NCI-H146 treated with DMSO at 0.1 percent for 48 hours (cell line): ENCODE measurements around the gene NAGLU.
A peak's percentile ranks its signal among the peaks of the same experiment; 100 is the strongest.

ENCODE experiments used
- DNase-seq: peaks from one replicate; lab custom pipeline; 2025; ENCODE audit not compliant: unreplicated experiment; lab: John Stamatoyannopoulos, UW

The NAGLU gene

GRCh38 chr17:42563143-42563509 lies 27.1 kb downstream of the NAGLU start:
- no peak for DNase-seq

DNA sequence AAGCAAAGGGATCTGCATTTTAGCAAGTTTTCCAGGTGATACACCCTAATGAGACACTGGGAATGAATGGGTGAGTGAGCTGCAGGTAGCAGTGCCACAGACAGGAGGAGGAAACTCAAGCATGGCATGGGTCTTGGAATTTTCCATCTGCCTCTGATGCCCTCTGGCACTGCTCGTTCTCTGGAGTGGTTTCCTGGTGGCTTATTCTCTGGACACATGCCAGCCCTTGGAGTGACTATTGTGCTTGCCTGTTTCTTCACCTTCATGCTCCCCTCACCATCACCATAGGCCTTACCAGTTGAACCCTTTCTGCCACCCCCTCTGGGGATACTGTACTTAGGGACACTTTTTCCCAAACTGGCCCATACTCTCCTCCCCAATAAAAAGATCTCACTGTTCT lies 27.5 kb downstream of the NAGLU start:
- no peak for DNase-seq

- no peak for DNase-seq
Observed at GRCh38 chr17:42563950-42564349, 27.9 kb downstream of the NAGLU start.

- DNase-seq = no peak
Observed at GRCh38 chr17:42564815-42565522, 28.9 kb downstream of the NAGLU start.

- DNase-seq = no peak
Observed at GRCh38 chr17:42565523-42566214, 29.6 kb downstream of the NAGLU start.

- DNase-seq = no peak
Observed at GRCh38 chr17:42566215-42566882, 30.3 kb downstream of the NAGLU start.

DNA sequence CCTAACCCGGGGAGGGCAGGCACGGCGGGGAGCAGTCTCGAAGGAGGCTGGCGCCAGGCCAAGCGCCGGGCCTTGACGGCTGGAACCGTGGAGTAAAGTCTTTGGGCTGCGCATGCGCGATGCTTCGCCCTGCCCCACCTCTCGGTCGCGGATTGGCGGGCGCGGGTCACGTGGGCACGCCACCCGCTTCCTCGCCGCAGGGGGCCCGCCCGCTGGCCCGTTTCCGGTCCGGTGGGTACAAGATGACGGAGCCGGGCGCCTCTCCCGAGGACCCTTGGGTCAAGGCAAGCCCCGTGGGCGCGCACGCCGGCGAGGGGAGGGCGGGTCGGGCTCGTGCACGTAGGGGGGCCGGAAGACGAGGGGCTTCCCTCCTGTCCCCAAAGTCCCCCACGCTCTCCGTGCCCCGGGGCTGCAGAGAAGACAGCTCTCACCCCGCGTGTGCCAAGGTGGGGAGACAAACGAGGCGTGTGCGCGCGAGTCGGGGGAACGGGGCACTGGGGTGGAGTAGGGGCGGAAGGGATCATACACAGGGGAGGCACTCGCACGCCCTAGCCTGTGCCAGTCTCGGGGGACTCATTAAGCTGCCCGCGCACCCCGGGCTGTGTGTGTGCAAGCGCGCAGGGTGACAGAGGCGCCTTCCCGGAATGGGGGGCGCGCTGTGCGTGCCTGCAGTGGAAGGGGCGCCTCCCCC lies 31.0 kb downstream of the NAGLU start, which contains the start of gene MLX:
TSS of gene MLX (plus strand) at position 218 of the 691 bp plus-strand sequence. CDS start at position 243, 25 bp downstream.
- peak; percentile 69 for DNase-seq

DNA sequence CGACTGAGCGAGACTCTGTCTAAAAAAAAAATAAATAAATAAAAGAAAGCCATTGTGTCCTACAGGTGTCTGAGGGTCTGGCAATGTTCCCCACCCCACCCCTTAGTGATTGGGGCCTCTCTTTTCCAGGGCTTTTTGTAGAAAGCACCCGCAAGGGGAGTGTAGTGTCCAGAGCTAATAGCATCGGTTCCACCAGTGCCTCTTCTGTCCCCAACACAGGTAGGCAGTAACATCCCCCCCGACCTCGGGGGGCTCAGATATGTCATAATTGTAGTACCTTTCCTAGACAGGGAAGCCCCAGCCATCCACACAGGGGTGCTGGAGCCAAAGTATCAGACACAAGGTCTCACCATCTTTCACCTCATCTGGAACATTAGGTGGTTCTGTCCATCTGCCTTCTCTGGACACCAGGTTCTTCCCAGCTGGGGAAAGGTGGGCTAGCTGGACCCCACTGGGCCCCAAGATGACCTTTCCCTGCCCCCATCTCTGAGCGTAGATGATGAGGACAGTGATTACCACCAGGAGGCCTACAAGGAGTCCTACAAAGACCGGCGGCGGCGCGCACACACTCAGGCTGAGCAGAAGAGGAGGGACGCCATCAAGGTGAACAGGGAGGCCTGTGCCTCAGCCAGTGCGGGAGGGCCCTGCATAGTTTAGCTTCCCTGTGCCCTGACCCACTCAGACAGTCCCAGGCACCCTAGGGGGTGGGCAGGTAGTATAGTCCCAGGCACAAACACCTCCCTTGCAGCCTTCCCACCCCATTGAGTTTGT lies 32.5 kb downstream of the NAGLU start:
- DNase-seq = no peak

DNA sequence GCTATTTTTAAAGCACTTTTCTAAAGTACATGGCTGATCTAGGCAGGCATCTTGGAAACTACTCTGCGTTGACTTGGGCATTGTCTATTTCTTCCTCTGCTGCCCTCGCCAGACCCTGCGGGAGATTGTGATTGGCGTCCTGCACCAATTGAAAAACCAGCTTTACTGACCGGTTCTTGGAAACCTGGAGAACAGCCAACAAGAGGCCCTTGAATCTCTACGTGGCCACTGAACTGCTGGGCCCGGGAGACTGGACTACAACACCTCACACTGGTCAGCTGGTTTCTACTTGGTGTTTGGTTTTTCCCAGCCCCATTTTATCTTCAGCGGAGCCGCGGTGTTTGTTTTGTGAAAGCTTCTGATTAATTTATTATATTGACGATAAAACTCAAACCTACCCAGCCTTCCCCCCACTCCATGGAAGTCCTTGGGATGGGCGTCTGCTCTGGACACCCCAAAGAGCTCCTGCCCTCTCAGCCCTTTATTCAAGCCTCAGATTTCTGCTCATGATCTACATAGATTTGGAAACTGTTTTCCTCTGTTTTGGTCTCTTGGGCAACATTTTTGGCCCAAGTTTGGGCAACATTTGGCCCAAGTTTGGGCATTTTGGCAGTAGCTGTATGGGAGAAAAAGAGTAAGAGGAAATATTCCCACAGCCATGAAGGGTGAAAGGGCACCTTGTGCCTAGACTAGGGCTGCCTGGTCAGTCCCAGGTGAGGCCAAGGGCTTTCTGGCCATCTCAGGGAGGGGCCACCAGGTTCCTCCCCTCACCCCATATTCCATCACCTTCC lies 35.6 kb downstream of the NAGLU start:
- no peak for DNase-seq

DNA sequence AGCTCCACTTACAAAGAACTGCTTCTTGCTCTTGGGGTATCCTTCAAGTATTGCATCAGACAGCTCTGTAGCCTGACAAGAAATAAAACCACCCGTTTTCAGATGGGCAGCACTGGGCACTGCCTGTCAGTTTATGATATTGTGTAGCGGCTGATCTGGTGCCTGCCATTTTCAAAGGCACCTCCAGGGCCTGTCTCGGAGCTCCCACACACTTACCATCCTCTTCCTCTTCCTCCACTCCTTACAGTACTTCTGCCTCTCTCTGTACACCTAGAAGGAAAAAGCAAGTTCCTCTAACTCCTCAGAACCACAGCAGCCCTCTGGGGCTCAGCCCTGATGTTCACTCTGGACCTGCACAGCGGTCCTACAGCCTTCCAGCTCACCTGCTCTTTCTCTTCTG lies 37.1 kb downstream of the NAGLU start:
- no peak for DNase-seq

- no peak for DNase-seq
Observed at GRCh38 chr17:42574463-42574862, 38.4 kb downstream of the NAGLU start.

GRCh38 chr17:42577140-42577531 lies 41.1 kb downstream of the NAGLU start:
- no peak for DNase-seq

DNA sequence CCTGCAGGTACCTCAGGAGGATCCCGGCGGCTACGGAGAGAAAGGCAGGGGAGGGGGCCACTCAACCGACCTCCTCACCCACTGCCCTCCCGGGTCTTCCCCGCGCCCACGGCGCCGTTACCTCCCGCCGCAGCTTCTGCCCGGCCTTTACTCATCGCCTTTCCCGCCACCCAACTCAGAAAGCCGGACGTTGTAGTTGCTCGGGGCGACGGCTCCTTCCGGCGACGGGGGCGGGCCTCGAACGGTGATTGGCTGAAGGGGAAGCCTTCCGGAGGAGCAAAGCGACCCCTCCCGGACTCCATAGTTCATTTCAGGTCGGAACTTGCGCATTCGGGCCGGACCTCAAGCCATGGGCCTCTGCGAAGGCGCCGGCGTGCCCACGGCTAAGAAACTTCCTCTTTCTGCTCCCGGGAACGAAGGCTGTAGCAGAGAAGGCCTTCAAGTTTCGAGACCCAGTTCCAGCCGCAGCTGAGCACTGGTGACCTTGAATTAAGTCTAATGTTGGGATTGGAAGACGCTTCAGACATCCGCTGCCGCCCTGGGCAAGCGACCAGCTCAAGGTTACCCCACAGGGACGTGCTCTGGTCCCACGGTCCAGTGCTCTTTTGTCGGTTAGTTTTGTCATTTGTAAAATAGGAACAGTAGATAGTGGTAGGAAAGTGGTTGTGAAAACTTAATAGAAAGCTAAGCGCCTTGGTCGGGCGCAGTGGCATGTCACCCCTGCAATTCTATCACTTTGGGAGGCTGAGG lies 41.7 kb downstream of the NAGLU start, which contains the start of gene PSMC3IP:
TSS of gene PSMC3IP (minus strand) at position 198 of the 750 bp plus-strand sequence. CDS start at position 155, 43 bp downstream.
- DNase-seq = peak; percentile 85

DNA sequence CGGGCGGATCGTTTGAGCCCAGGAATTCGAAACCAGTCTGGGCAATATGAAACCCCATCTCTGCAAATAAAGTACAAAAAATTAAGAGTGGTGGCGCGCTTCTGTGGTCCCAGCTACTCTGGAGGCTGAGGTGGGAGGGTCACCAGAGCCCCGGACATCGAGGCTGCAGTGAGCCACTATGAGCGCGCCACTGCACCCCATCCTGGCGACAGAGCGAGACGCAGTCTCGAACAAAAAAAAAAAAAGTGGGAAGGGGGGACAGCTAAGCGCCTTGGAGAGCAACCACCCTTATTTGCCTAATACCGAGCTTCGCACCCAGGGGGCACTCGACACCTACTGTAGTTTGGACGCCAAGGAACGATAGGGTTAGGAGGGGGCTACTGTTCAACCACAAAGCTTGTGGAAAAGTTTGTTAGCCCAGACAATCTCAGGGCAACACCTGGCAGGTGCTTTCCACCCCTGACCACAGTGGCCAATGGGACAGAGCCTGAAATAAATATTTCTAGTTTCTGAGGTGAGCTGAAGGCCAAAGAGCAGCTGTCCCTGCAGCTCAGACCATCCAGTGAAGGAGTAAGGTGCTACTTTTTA lies 42.3 kb downstream of the NAGLU start:
- DNase-seq = peak; percentile 68

DNA sequence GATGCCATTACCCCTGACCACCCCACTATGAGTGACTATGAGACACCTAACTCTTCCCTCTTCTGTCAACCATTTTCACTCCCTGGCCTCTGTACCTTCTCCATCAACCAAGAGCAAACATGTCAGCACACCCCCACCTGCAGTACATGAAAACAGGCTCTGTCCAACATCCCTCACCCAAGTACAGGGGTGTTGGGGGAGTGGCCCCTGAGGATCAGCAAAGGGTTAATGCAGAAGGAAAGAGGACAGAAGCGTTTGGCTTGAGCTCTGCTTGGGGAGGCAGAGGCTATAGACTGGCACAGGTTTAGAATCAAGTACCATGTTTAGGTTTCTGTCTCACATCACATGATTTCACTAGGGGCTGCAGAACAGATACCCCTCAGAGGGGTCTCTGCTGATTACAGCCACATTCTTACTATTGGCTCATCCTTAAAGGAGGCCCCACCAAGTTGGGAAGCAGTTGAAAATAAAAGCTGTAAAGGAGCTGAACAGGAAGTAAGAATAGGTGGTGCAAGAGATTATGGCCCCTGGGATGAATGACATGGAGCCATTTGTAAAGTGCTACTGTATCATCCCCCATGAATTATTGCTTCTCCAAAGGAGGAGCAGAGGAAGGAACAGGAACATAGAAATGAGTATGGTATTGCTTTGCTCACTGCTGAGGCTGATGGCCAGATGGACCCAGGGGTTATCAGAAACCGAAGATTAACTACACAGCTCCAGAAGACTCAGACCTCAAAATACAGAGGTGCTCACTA lies 43.9 kb downstream of the NAGLU start:
- DNase-seq = no peak

GRCh38 chr17:42581744-42582270 lies 45.8 kb downstream of the NAGLU start:
- no peak for DNase-seq

GRCh38 chr17:42584880-42585279 lies 48.8 kb downstream of the NAGLU start:
- no peak for DNase-seq

GRCh38 chr17:42585353-42585752 lies 49.3 kb downstream of the NAGLU start:
- DNase-seq = no peak
